Activated naive CD4-positive, alpha-beta T cell (primary cell): ENCODE results near the gene GRID2.

Experiments
- DNase-seq, 4 experiments: peaks; one replicate each; lab custom pipeline; 2025; lab: John Stamatoyannopoulos, UW

GRID2 gene

GRCh38 chr4:93748373-93749291 lies 1444.9 kb downstream of the GRID2 start:
- DNase-seq, result no peak

GRCh38 chr4:93749292-93749761 lies 1445.6 kb downstream of the GRID2 start:
- no peak for DNase-seq

GRCh38 chr4:93751411-93751810 lies 1447.6 kb downstream of the GRID2 start:
- no peak for DNase-seq

- no peak for DNase-seq
Measured at GRCh38 chr4:93756101-93756500, 1452.3 kb downstream of the GRID2 start.

GRCh38 chr4:93759506-93759905 lies 1455.7 kb downstream of the GRID2 start:
- DNase-seq, result no peak

- no peak for DNase-seq
Measured at GRCh38 chr4:93760284-93760683, 1456.5 kb downstream of the GRID2 start.

- no peak for DNase-seq
Measured at GRCh38 chr4:93761286-93761685, 1457.5 kb downstream of the GRID2 start.

GRCh38 chr4:93764639-93765246 lies 1461.0 kb downstream of the GRID2 start:
- DNase-seq, result no peak

GRCh38 chr4:93767917-93768316 lies 1464.2 kb downstream of the GRID2 start:
- DNase-seq, result no peak

- no peak for DNase-seq
Measured at GRCh38 chr4:93770201-93770600, 1466.4 kb downstream of the GRID2 start.

GRCh38 chr4:93771640-93772411 lies 1468.1 kb downstream of the GRID2 start:
- no peak for DNase-seq

- DNase-seq, result no peak
Measured at GRCh38 chr4:93772858-93773257, 1469.1 kb downstream of the GRID2 start.

GRCh38 chr4:93775551-93775950 lies 1471.8 kb downstream of the GRID2 start:
- no peak for DNase-seq

- no peak for DNase-seq
Measured at GRCh38 chr4:93776386-93777080, 1472.8 kb downstream of the GRID2 start.

GRCh38 chr4:93777081-93777460 lies 1473.3 kb downstream of the GRID2 start:
- DNase-seq, result no peak

GRCh38 chr4:93779228-93779627 lies 1475.5 kb downstream of the GRID2 start:
- DNase-seq, result no peak

GRCh38 chr4:93780080-93780479 lies 1476.3 kb downstream of the GRID2 start:
- no peak for DNase-seq

GRCh38 chr4:93781198-93781597 lies 1477.4 kb downstream of the GRID2 start:
- no peak for DNase-seq

GRCh38 chr4:93786149-93786548 lies 1482.4 kb downstream of the GRID2 start:
- no peak for DNase-seq

GRCh38 chr4:93788712-93789111 lies 1484.9 kb downstream of the GRID2 start:
- DNase-seq, result no peak

GRCh38 chr4:93791570-93792195 lies 1487.9 kb downstream of the GRID2 start:
- no peak for DNase-seq
